HG03097 (cell line): ENCODE measurements around the gene LYSMD1.

Experiments
- ATAC-seq: cut with Tn5 transposase; IDR thresholded peaks from one replicate; pipeline ENCODE4 v1.9.1; 2021; ENCODE audit not compliant: unreplicated experiment, low FRiP score

LYSMD1 gene

DNA sequence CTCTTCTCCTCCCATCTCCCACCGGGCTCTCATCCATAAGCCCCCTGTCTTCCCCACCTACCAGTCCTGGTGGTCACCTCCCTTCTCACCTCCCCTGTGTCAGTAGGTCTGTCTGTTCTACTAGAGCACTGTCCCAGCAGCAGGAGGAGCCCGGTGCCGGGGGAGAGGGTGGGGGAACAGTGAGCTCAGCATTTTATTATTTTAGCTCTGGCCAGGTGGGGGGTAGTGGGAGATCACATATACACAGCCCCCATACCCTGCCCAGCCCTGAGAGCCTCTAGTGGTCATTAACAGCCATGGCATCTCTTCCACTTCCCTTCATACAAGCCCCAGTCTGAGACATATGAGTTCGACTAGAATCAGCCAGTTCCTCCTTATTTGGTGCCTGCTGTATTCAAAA is 10.2 kb upstream of the LYSMD1 start, which contains the start of gene TMOD4:
Gene TMOD4 (minus strand): TSS at position 119 of the 400 bp plus-strand sequence. CDS start 1,106 bp downstream, outside the sequence.
- no peak for ATAC-seq

DNA sequence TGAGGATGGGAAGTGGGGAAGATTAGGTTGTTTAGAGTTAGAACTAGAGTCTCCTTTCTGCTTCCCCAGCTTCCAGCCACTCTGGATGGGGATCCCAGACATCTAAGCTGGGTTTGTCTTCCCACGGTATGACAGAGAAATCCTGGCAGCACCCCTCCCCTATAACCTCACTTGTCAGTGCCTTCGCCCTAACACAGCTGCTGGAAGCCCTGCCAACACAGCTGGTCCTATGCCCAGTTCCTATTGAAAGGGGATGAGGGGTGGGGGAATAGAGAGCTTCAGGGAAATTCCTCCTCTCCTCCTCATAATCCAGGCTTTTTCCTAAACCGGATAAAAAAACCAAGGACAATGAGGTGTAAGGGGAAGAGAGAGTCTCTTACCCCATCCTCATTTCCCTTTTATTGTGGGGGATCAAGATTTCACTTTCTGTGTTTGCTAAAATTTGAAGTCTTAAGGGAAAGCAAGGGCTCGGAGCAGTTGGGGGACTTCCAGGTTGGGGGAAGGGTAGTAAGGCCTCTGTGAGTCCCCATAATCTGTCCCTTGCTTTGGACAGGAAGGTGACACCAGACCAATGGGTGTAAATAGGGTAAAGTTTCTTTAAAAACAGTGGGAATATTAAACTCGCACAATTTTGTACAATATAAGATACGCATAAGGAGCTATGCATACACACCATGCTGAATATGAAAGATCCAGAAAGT is 9.5 kb upstream of the LYSMD1 start:
- no peak for ATAC-seq

DNA sequence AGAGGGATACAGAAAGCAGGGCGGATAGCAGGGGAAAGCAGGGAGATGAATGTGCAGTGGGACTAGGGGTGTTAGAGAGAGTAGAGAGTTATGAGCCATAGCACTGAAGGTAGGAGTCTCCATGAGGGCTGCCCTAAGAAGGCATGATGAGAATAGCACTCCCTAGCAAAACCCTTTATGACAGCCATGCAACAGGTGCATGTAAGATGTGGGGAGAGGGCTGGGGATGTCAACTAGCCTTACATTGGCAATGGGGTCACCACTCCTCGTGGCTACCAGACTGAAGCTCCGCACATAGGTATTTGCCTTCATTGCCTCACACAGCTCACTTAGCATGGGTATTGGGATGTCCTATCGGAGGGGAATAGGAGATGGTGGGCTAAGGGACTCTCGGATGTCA is 5.5 kb upstream of the LYSMD1 start:
- no peak for ATAC-seq

DNA sequence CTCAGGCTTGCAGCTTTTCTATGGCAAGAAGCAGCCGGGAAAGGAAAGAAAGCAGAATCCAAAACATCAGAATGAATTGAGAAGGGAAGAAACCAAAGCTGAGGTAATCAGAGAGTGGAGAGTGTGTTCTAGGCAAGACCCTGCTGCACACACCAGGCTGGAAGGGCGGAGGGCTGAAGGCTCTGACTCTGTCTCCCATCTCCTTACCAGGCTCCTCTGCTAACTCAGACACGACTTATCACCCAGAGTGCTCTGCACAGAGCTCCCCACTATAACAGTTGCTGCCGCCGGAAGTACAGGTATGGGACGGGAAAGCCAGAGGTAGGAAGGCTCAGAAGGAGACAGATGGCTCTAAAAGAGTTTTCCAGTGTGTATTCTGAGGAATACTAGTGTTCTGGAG is 1.4 kb upstream of the LYSMD1 start:
- no peak for ATAC-seq

DNA sequence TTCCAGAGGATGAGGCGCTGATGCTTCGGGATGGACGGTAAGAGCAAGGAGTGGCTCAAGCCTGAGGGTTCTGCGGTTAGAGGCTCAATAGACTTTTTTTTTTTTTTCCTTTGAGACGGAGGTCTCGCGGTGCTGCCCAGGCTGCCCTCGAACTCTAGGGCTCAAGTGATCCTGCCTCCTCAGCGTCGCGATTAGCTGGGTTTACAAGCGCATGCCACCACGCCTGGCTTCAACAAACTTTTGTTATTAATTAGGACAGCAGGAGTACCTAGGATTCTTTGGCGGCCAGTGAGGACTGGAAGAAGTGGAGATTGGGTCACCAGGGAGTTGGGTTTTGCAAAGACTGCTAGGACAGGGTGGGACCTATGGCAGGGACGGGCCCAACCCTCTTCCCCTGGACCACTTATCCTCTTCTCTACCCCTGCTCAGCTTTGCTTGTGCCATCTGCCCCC is 829 bp upstream of the LYSMD1 start:
- ATAC-seq, result no peak

DNA sequence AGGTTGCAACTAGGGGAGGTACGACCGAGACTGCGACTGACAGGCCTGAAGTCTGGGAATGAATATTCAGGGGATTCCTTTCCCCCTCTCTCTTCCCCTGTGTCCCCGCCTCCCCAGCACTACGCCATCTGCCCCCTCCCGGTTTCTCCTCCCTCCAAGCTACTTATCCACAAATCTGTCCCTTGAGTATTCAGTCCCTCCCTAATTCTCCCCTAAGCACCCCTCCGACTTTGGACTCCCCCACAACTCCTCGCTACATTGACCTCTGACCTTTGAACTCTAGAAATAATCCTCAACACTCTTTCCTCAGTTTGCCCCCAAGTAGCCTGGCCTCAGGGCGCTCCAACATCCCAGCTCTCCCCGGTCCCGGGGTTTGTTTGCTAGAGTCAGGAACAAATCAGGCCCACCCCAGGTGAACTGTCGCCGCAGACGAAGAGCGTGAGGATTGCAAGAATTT is 393 bp downstream of the LYSMD1 start:
- ATAC-seq, result no peak

DNA sequence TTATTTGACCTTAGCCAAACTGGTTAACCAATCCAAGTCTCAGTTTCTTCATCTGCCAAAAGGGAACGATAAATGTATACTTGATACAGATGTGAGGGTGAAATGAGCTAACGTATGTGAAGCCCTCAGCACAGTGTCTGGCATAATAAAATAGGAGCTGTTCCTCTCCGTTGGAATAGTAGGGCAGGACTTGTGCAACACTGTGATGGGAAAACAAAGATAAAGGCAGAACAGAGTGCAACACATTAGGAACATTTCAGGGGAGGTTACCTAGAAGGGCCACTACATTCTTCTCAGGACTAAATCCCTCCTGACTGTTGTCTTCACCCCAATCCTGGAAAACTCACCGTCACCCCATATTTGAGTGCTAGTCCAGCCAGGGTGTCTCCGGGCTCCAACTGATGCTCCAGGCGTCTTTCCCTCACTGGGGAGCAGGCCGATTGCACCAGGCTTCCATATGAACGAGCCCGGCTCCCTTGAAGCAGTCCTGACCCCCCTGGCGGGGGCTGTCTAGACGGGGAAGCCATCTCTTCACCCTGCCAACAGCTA is 896 bp downstream of the LYSMD1 start:
- no peak for ATAC-seq

DNA sequence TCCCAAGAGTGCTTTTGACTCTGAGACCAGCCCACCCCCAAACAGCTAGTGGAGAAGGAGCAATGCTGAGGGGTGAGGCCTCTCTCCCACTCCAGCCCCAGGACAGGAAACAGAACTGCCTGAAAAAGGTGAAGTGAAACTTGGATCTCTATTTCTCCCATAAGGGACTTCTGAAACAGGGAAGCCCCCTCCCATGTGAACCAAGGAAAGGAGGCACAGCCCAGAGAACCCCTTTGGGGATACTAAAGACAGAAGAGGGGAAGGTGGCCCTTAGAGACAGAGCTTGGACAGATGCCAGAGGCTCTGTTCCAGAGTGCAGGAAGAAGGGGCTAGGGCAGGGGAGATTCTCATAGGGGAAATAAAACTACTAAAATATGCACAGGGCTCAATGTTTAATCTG is 6.3 kb downstream of the LYSMD1 start:
- no peak for ATAC-seq

DNA sequence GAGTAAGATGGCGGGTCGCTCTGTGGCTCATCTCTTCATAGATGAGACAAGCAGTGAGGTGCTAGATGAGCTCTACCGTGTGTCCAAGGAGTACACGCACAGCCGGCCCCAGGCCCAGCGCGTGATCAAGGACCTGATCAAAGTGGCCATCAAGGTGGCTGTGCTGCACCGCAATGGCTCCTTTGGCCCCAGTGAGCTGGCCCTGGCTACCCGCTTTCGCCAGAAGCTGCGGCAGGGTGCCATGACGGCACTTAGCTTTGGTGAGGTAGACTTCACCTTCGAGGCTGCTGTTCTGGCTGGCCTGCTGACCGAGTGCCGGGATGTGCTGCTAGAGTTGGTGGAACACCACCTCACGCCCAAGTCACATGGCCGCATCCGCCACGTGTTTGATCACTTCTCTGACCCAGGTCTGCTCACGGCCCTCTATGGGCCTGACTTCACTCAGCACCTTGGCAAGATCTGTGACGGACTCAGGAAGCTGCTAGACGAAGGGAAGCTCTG is 6.9 kb downstream of the LYSMD1 start:
- ATAC-seq, result no peak

DNA sequence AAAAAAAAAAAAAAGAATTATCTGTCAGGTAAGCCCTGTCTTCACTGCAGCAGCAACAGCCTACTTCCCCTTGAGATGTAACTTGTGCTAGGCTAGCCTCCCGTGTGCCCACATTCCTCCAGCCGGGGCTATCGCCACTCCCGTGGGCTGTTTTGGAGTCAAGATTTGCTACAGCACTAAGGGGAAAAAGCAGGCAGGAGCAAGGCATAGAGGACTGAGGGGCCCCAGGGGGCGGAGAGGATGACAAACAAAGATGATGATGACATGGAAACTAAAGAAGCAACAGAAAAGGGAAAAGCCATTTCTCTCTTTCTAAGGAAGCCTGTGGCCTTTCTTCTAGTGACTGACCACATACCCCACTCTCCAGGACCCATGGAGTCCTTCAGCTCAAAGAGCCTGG is 7.4 kb downstream of the LYSMD1 start:
- no peak for ATAC-seq

DNA sequence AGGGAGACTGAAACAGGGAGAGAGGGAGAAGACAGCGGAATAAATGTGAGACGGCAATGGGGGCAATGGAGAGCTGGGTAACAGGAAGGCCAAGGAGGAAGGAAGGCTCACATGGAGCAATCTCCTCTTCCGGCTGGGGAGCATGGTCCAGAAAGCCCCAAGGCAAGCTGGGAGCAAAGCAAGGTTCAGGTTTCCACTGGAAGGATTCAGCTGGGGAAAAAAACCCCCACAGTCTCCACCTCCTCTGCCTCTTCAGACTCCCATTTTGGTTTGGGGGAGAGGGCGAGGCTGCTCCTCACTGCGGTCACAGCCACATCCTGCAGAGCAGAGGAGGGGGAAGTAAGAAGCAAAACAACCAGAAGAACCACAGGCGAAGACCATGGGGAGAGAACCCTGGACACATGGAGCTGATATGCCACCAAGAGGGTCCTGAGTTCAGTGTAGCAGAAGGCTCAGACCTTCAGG is 8.6 kb downstream of the LYSMD1 start:
- ATAC-seq, result no peak

DNA sequence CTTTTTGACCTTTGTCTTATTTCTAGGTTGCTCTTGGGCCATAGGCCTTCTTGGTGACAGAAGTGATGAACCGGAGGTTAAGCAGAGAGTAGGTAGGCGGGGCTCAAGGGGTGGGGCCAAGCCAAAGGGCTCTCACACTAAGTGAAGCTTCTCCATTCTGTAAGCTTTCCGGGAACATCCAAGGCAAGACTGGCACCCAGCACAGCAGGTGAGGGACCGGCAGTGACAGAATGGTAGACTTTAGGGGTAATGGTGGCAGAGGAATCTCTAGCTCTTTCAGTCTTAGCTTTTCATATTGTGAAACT is 9.2 kb downstream of the LYSMD1 start, which contains the start of gene TNFAIP8L2:
Gene TNFAIP8L2 (plus strand): TSS at position 135 of the 305 bp plus-strand sequence. CDS start 2,049 bp downstream, outside the sequence.
- peak; percentile 45 for ATAC-seq

DNA sequence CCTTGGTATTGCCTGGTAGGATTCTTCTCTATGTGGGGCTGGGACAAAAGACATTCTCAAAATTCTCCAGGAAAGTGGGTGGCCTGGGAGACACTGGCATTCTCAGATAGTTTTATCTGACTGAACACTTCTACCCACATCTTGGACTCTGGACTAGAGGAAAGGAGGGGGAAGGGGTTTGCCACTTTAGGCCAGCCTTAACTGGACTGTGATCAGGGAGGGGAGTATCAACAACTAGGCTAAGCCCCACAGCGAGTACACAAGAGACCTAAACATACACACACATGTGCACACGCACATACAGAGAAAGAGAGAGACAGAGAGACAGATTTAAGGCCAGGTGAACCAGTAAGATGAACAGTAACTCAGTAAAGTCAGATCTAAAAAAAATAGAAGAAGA is 18.0 kb downstream of the LYSMD1 start:
- ATAC-seq, result no peak

DNA sequence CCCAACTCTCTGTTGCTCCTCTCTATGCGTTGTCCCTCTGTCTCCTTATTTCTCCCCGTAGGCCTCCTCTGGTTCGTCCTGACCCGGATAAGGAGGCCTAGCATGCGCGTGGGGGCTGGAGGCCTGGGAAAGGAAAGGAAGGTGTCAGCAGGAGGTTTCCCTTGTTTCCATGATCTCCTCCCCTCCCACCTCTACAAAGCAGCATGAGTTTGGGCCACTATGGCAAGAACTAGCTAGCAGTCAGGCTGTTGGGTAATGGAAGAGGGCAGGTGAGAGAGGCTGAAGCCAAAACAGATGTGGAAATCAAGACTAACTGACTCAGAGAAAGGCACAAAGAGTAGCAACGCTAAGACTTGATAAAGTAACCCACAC is 18.6 kb downstream of the LYSMD1 start:
- ATAC-seq, result no peak

DNA sequence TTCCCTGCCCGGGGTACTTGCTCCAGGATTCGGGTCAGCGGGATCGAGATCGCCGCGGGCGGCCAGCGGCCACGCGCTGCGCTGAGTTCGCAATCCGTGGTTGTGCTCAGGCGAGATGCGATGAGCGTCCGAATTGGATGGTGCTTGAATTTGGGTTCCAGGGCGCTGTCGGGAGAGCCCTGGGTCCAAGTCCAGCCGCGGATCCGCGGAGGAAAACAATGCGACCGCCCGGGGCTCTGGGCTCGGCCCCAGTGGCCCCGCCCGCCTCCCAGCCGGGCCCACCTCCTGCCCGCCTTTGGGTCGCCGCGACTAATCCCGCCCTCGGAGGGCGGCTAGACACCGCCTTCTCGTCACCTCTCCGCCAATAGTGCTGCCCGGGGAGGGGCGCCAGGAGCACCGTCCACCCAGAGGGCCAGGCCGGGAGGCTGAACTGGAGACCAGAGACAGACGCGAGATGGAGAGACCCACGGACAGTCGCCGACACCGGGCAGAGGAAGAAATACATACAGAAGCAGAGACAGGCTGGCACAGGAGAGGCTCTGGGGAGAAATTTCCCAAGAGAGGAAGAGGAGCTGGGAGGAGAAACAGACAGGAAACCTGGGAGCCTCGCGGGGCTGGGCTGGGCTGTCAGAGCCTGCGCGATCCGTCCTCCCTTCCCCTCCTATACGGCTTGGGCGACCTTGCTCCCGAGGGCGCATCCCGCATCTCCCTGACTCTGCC is 19.1 kb downstream of the LYSMD1 start, which contains the start of gene SEMA6C:
Gene SEMA6C (minus strand): TSS at position 220 of the 720 bp plus-strand sequence. CDS start 4,010 bp downstream, outside the sequence.
- ATAC-seq, result peak; percentile 95

DNA sequence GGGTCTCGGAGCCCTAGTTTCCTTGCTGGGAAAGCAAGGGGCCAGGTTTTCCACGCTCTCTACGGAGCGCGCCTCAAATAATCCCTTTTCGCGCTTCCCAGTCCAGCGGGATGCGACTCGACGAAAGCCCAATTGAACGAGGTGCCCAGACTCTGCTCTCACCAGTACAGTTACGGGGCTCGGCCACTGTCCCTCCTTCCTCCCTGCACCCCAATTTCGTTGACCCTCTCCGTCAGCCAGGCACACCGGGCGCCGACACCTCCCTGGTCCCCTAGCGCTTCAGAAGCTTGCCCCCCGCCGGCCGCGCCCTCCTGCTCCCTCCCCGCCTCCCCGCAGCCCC is 19.7 kb downstream of the LYSMD1 start:
- ATAC-seq, result no peak

DNA sequence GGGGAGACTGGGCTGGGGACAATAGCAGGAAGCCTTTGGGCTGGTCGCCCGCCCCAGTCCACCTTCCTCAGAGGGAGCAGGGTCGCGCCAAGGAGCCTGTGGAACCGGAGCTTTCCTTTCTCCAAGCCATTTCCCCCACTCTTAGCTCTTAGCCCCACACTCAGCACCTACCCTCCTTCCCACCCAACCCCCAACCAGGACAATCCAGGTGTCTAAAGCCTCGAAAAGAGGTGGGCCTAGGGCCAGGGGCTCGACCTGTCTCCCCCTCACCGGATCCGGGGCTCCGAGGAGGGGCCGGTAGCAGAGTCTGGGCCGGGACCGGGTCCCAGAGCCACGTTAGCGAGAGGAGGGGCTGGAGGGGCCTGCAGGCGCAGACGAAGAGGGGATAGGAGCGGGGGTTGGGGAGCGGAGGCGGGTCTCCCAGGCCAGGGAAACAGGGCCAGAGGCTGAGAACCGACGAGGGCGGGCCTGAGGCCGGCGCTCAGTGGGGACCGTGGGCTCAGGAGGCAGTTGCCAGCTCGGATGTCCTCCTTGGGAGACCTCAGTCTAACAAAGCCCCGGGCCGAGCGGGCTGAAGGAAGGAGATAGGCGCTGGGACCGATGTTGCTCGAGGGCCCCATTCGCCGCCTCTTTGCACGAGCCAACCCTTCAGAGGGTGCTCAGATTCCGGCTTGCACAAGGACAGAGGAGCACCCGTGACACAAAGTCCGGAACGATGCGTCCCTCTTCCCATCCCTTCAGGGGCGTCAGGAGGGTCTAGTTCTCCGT is 20.2 kb downstream of the LYSMD1 start:
- no peak for ATAC-seq

DNA sequence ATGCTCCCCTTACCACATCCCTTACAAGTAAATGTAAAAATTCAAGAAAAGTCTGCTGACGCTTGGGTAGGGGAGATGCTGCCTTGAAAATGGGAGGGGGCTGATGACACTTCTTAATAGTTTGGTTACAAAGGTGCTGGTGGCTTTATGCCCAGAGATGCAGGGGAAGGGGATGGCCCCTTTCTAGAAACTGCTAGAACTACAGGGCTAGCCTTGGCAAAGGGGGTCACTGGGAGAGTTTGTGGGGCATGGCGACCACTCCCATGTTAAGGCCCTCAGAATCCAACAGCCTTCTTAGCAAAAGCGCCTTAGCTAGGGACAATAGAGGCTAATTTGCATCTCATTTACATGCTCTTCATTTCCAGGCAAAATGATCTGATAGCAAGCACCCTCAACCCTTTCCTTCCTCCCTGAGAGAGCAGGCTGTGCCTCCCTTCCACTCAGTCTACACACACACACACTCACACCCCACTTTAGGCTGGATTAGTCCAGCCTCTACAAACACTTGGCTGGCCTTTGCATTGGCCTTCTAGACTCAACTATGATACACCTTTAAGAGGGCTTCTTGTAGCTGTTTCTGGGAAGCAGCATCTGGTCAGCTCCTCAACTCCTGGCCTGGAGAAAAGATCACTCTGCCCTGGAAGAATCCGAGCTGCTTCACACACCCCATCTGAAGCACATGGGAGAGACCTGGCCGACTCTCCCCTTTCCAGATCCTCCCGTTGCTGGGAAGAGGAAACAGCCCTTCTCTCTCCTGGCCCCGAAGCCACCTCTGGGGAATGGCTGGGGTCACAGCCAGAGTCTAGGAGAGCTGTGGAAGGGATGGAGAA is 21.0 kb downstream of the LYSMD1 start:
- ATAC-seq, result no peak

DNA sequence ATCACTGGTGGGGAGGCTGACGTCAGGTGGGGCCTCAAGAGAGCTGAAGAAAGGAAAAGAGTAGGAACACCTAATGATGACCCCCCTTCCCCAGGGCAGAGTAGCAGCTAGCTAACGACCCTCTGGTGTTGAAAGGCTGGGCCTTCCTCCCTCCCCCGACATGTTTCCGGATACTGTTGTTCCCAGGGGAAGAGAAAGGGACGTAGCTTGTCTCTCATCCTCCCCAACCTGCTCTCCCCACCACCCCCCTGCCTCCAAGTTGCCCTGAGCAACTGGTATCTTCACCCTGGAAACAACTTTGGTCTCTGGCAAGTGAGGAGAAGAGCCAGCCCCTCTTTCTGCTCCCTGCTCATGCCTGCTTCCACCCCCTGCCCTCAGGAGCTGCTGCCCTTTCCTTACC is 21.7 kb downstream of the LYSMD1 start:
- no peak for ATAC-seq

DNA sequence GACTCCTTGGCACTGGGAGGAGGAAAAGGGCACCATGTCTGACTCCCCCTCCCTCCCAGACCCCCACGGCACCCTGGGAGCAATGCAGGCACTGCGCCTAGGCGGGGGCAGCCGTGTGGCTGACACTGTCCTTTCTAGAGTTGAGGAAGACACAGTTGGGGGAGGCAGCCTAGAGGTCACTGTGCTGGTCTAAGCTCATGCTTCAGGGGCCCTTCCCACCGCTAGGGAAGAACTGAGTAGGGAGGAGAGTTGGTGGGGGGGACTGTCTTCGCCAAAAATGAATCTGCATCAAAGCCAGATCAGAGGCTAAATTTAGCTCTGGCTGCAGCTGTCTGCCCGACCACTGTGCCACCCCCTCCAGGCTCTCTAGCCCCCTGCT is 22.7 kb downstream of the LYSMD1 start:
- ATAC-seq, result no peak
